AG09309 (cell line): ENCODE measurements around the gene AKAP17A.

Source experiments
- DNase-seq: peaks from one replicate; pipeline ENCODE4 v3.0.0-alpha.2; 2010; ENCODE audit warnings: low read depth
- H3K4me3 ChIP-seq: 2 replicates; pipeline ENCODE4 v1.5.1; 2011; ENCODE audit warnings: mild to moderate bottlenecking, low read depth, low read length, moderate library complexity; ENCODE audit not compliant: control insufficient read depth
- TF ChIP-seq, protein P1 (sequence below): IDR thresholded peaks from 2 replicates; pipeline ENCODE4 v1.5.1; 2011; ENCODE audit warnings: mild to moderate bottlenecking, low read depth, low read length, inconsistent platforms; ENCODE audit not compliant: insufficient read depth, control insufficient read depth; ENCODE audit errors: missing control alignments

Gene AKAP17A

DNA sequence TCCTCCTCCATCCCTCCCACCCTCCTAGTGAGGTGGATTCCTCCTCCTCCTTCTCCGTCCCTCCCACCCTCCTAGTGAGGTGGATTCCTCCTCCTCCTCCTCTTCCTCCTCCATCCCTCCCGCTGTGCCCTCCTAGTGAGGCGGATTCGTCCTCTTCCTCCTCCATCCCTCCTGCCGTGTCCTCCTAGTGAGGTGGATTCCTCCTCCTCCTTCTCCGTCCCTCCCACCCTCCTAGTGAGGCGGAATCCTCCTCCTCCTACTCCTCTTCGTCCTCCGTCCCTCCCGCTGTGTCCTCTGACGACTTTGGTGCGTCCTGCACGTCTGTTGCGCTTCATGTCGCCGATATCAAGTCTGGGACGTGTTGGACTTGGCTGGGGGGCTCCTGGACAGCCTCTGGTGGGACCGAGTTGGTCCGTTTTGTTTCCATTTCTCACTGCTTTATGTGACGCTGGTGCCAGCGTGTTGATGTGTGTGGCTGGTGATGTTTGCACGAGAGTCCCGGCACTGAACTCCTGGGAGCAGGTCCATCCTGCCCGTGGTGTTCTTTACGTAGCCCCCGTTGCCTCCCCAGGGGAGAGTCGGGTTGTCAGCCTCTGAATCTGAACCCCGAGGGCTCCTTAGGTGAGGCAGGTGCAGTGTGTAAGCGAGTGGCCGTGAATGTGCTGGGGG lies 5.4 kb downstream of the AKAP17A start:
- H3K4me3 ChIP-seq = no peak overlapping the region
- TF ChIP-seq, protein P1, sequence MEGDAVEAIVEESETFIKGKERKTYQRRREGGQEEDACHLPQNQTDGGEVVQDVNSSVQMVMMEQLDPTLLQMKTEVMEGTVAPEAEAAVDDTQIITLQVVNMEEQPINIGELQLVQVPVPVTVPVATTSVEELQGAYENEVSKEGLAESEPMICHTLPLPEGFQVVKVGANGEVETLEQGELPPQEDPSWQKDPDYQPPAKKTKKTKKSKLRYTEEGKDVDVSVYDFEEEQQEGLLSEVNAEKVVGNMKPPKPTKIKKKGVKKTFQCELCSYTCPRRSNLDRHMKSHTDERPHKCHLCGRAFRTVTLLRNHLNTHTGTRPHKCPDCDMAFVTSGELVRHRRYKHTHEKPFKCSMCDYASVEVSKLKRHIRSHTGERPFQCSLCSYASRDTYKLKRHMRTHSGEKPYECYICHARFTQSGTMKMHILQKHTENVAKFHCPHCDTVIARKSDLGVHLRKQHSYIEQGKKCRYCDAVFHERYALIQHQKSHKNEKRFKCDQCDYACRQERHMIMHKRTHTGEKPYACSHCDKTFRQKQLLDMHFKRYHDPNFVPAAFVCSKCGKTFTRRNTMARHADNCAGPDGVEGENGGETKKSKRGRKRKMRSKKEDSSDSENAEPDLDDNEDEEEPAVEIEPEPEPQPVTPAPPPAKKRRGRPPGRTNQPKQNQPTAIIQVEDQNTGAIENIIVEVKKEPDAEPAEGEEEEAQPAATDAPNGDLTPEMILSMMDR = no peak
- no peak for DNase-seq

- TF ChIP-seq, protein P1 = no peak
- no peak for DNase-seq
- no peak overlapping the region for H3K4me3 ChIP-seq
These were observed 6.1 kb downstream of the AKAP17A start for GRCh38 chrX:1597345-1598020.

DNA sequence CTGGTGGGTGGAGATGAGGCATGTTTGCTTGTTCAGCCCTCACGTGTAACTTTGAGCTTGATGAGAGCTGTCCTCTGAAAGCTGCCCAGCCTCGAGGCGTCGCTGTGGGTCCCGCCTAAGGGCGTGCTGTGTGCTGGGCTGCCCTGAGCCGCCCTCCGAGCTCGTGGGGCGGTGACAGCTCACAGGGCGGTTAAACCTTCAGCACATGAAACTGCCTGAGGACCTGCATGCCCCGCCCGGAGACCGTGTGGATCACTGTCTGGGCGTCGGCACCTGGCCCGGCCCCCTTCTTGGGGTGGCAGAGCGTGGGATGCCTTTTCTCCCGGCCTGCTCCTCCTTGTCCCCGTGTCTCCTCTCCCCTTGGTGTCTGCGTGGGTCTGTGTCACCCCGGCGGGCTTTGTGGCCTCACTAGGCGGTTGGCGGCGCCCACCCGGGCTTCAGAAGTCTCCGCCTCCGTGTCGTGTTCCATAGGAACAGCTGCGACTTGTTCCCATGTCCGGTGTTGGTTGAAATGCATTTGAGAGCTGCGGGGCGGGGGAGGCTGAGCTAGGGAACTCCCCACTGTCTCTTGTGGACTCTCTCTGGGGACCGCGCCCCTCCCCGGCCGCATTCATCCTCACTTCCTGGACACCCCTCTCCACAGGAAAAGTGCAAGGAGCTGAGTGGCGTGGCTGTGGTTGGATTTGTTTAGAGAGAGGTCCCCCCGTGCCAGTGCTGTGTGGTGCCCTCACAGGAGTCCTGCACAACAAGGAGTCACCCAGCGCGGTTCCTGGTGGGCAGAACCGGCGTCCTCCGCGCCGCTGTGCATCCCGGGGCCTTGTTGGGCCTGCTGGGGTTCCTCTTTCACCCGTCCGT lies 6.8 kb downstream of the AKAP17A start:
- DNase-seq = no peak
- no peak overlapping the region for H3K4me3 ChIP-seq
- TF ChIP-seq, protein P1 = no peak

DNA sequence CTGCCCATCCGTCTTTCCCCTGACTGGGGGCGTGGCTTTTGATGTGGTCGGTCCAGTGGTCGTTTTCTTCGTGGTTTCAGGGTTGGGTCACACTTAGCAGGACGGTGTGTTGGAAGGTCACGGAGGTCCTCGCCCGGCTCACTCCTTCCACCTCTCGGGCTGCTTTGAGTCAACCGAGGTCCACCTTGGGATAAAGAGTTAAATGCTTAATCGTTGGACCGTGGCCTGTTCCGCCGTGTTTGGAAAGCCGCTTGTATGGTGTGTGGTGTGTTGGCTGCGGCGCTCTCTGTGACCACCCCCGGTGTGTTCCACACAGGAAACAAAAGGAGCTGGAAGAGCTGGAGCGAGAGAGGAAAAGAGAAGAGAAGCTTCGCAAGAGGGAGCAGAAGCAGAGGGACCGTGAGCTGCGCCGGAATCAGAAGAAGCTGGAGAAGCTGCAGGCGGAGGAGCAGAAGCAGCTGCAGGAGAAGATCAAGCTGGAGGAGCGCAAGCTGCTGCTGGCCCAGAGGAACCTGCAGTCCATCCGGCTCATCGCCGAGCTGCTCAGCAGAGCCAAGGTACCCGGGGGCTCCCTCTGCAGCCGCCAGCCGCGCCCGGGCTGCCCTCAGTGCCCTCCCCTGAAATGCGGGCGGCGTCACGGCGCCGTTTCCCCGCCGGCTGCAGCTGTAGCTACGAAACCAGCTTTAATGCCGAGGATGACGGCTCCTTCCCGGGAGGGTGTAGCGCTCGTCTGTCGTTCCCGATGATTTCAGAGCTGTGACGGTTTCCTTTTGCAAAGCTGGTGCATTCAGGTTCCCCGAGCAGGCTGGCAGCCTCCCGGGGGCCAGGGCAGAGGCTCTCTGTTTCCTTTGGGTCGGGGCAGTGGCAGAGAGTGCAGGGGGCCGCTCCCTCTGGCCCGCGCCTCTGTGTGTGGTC lies 7.7 kb downstream of the AKAP17A start:
- no peak overlapping the region for H3K4me3 ChIP-seq
- DNase-seq = no peak

DNA sequence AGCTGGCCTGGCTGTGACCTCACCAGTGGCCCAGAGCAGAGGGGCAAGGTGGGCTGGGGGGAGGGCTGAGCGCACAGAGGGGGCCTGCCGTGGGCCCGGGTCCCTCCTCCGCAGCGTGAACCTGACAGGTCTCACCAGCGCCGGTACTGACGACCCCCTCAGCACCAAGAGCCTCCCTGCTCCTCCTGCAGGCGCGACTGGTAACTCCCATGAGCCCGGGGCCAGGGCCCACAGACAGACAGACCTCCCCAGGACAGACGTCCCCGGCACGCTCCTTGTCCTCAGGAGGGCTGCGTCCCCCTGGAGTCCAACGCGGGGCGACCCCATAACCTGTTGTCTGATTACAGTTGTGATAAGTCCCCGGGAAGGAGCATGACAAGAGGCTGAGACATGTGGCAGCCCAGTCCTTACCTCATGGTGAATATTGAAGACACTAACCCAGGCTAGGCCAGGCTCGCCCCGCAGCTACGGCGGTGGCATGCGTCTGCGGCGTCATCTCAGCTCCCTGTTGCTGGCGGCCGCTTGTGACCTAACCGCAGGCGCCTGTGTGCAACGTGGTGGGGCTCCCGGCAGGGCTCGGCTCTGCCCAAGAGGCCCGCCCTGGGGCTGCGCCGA lies 8.5 kb downstream of the AKAP17A start:
- no peak for DNase-seq
- TF ChIP-seq, protein P1 = no peak
- no peak overlapping the region for H3K4me3 ChIP-seq

More for the DNA sequence above, 7.7 kb downstream of the AKAP17A start:
- TF ChIP-seq, protein P1 = no peak
